ENCODE results near the gene VEZT.
A peak's percentile ranks its signal among the peaks of the same experiment; 100 is the strongest.

VEZT gene, protein sequence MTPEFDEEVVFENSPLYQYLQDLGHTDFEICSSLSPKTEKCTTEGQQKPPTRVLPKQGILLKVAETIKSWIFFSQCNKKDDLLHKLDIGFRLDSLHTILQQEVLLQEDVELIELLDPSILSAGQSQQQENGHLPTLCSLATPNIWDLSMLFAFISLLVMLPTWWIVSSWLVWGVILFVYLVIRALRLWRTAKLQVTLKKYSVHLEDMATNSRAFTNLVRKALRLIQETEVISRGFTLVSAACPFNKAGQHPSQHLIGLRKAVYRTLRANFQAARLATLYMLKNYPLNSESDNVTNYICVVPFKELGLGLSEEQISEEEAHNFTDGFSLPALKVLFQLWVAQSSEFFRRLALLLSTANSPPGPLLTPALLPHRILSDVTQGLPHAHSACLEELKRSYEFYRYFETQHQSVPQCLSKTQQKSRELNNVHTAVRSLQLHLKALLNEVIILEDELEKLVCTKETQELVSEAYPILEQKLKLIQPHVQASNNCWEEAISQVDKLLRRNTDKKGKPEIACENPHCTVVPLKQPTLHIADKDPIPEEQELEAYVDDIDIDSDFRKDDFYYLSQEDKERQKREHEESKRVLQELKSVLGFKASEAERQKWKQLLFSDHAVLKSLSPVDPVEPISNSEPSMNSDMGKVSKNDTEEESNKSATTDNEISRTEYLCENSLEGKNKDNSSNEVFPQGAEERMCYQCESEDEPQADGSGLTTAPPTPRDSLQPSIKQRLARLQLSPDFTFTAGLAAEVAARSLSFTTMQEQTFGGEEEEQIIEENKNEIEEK

DNA sequence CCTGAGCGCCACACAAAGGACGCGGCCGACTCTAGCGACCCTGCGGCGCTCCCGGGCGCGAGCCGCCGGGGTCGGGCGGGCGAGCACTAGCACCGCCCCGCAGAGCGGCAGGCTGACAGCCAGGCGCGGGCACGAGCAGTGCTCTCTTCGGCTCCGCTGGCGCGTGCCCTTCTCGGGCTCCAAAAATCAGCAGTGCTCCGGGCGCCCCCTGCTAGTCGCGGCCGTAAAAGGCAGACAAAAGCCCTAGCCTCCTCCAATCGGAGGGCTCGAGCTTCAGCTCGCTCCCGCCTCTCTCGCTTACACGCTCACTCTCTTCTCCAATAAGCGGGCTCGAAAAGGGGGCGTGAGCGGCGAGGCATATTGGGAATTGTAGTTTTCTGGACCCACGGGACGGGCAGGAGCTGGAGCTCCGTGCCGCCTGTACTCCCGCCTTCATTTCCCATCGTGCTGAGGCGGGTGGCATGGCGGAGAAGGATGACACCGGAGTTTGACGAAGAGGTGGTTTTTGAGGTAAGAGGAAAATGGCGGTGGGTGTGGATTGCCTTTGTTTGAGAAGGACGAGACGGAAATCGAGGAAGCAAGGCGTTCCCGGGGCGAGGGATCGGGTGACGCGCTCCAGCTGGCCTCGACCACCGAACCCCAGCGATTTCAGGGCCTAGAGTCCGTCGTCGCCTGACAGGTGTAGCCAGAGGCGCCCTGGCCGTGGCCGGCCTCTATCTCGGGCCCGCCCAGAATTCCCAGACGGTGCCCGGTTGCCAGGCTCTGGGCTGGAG is at the start of gene VEZT, which contains the start of gene FGD6:
TSS of gene VEZT (plus strand) at position 431 of the 773 bp plus-strand sequence. CDS start at position 475, 44 bp downstream.
TSS of gene FGD6 (minus strand) at position 91 of the 773 bp plus-strand sequence. CDS start 227 bp downstream, outside the sequence.
- peak; percentile 99 for DNase-seq

GRCh38 chr12:95168746-95169145 is 48.9 kb upstream of the VEZT start:
- DNase-seq, result no peak

DNA sequence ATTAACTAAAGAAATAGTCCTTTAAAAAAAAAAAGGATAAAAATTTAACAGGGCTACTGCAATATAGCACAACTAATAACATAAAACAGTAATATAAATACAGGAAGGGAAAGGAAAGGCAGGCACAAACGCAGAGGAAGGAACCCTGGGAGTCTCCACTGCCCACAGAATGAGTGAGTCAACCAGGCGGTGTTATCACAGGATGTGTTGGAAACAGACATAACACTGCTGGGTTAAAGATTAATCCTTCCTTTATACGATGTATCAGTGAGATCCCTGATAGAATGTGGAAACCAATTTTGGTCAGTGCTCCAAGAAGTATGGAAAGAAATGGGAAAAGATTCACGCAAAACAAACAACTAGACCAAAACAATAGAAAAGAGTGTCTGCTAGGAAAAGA is 48.2 kb upstream of the VEZT start:
- no peak for DNase-seq

GRCh38 chr12:95173392-95174251 is 44.0 kb upstream of the VEZT start:
- DNase-seq, result no peak

GRCh38 chr12:95177201-95177768 is 40.3 kb upstream of the VEZT start:
- DNase-seq, result no peak

- no peak for DNase-seq
These were observed 39.5 kb upstream of the VEZT start for GRCh38 chr12:95178136-95178535.

GRCh38 chr12:95179011-95179410 is 38.6 kb upstream of the VEZT start:
- no peak for DNase-seq

DNA sequence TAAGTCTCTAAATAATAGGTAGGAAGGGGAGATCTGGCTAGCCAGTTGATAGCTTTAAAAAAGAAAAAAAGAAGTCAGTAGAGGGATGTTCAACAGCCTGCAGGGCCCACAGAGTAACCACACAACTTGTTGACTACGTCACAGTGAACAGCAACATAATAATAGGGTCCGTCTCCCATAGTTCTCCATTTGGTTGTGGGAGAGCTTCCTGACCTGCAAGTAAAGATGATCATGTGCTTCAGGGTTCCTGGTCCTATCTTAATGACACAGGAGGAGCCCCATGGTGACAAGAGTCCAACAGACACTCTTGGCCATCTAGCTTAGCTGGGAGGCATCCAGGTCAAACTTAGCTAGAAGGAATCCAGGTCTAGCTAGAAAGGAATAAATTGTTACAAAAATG is 36.5 kb upstream of the VEZT start:
- DNase-seq, result no peak

GRCh38 chr12:95182868-95183415 is 34.7 kb upstream of the VEZT start:
- DNase-seq, result no peak

DNA sequence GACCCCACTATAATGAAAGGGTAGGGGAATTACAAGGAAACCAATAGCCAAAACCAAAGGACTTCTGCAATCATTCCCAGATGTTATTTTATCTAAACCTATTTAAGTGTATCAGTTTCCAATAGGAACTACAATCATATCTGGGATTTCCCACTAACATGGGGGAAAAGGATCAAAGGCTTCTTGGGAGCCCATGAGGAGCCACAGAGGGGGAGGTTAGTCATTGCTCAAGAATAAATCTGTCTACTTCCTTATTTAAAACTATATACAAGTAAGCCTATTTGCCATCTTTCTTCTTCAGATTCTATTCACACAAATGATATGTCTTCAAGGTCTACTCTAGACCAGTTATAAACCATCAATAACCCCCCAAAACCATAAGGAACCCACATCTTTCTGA is 33.5 kb upstream of the VEZT start:
- DNase-seq, result no peak

DNA sequence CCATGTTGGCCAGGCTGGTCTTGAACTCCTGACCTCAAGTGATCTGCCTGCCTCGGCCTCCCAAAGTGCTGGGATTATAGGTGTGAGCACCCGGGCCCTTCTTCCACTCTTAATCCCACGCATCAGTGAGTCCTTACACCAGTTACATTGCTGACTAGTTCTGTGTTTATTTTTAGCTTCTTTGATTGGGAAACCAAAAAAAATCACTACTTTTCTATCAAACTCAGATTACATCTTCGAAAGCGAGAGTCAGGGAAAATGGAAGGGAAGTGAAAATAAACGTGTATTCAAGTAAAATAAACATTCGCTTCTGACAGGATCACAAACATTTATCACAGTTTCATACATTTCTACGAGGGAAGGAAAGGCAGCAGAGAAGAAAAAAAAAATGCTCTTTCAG is 32.5 kb upstream of the VEZT start:
- DNase-seq, result no peak

DNA sequence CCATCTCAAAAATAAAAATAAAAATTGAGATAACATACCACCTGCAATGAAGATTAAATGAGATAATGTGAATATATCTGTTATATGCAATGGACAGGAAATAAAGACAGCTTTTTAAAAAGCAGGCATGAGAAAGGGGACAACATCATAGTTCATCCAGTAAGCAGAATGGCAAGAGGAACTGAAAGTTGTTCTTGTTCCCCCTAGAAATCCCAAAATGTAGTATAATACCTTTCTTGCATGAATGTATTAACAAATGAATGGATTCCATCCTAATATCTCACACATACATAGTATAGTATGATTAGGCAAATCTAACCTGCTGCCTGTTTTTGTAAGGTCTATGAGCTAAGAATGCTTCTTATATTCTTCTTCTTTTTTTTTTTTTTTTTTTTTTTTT is 31.8 kb upstream of the VEZT start:
- DNase-seq, result no peak

GRCh38 chr12:95187865-95188415 is 29.7 kb upstream of the VEZT start:
- DNase-seq, result no peak

DNA sequence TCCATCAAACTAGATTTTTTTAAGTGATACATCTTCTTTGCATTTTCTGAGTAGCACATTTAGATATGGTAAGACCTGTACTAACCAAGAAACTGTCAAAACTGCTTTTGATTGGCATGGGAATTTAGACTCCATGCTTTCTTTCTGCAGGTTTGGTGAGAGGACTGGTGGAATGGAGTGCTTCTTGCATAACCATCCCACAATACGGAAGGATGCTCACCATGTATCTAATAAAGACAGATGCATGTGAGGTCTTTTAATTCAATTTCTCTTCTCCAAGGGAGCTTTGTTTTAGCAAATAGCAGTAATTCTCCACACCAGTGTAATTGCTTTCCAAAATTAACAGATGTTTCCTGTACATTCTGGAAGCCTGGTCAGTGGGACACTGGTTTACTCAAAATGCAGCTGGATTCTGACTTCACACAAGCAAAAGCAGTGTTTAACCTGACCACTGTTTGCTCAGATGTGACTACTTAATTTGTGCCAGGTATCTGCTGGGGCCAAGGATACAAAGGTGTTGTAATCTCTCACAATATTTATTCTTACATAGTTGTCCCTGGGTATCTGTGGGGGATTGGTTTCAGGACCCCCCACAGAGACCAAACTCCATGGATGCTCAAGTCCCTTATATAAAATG is 26.4 kb upstream of the VEZT start:
- no peak for DNase-seq

DNA sequence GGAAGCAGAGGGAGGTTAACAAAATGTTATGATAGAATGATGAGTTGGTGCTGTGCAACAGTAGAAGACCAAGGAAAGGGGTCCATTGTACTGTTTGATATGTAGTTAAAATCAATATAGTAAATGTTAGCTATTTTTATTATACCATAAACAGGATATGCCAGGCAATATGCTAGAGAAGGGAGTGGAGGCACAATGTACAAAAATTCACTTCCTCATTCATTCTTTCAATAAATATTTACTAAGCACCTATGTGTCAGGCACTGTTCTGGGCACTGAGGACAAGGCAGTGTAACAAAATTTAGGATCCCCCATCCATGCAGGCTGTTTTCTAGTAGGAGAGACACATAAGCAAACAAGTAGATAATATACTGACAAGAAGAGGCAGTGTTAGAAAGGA is 25.3 kb upstream of the VEZT start:
- no peak for DNase-seq

- no peak for DNase-seq
These were observed 24.5 kb upstream of the VEZT start for GRCh38 chr12:95193139-95193538.

DNA sequence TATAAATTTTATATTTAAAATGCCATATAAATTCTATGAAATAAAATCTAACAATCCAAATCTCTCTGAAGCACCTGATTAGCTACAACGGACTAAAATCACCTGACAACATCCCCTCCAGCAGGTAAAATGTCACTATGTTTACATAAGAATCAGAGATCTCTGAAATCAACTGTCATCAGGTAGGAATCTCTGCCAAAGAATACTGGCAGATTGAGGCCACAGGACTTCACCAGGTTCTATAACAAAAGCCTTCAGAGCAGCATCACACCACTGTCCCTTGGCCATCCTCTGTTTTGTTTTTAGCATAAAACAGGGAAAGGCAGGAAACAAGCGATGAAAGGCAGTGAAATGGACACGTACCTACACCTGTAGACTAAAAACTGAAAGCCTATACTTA is 22.5 kb upstream of the VEZT start:
- DNase-seq, result no peak

DNA sequence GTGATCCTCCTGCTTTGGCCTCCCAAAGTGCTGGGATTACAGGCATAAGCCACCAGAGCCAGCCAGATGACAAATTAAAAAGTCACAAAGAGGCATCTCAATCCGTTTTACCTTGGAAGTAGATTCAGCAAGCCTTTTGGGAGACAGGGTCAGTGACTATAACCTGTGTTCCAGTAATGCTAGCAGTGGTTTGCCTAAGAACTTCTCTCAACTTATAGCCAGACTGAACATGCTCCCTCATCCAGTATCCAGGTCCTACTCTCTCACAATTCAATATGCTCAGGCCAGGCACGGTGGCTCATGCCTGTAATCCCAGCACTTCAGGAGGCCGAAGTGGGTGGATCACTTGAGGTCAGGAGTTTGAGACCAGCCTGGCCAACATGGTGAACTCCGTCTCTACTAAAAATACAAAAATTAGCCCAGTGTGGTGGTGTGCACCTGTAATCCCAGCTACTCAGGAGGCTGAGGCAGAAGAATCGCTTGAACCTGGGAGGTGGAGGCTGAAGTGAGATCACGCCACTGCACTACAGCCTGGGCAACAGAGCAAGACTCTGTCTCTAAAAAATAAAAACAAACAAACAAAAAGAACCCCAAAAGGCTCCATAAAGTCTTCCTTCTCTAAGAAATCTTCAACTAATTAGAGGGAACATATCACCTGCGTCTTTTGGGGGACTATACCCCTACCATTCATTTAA is 20.6 kb upstream of the VEZT start:
- DNase-seq, result peak in 1 of 2 experiments; percentile 12

- peak; percentile 95 to 96 for DNase-seq
These were observed 20.0 kb upstream of the VEZT start for GRCh38 chr12:95197636-95198035.

- DNase-seq, result no peak
These were observed 18.7 kb upstream of the VEZT start for GRCh38 chr12:95198914-95199313.
